Measurements from ENCODE around the gene LGALSL. TPM values are rescaled to one million over a fixed set of nuclear protein-coding genes. Genes with fewer than 3 reads are reported as not detected.

Gene LGALSL
- total RNA-seq, 1 experiment from 2014 or later, result 13.0 TPM

DNA sequence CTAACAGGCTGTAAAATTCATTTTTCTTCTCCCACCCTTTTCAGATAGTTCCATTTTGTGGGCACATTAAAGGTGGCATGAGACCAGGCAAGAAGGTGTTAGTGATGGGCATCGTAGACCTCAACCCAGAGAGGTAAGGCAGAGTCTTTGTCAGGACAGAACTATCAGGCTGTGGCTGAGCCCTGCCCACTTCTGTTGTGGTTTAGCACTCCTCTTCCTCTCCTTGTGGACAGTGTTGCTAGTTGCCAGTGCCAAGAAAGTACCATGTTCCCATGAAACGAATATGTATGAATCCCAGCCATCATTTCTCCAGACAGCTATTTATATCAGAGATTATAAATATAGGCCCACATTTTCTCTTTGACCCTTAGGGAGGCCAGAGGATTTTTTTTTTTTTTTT, 1.6 kb downstream of the LGALSL start:
- Histone ChIP-seq H3K4me1 (replicated peaks; ENCODE audit: insufficient read depth) (peaks cover 22% of the 10 kb centered on the region), H3K27ac (no peak overlapping the region), H3K4me2 (peak overlapping the region; percentile 86), H4K20me1 (ENCODE audit: insufficient read depth) (no peaks in the 10 kb centered on the region), H2AFZ (no peak overlapping the region), H3K9me3 (ENCODE audit: insufficient read depth, low read depth) (no peaks in the 10 kb centered on the region), H3K9me2 (ENCODE audit: insufficient read depth) (no peaks in the 10 kb centered on the region), H3F3A (ENCODE audit: insufficient read depth, low read depth) (peaks cover 15% of the 10 kb centered on the region), H3K79me2 (ENCODE audit: low read depth) (peaks cover 7% of the 10 kb centered on the region; the same call in 1 of the 2 replicates), H3K4me3 (peak overlapping the region; percentile 65), H3K36me3 (ENCODE audit: low read depth) (0 out of 2 replicates have a peak, but pooled peaks cover 21% of the 10 kb centered on the region), H3K27me3 (ENCODE audit: insufficient read depth, low read depth) (no peaks in the 10 kb centered on the region)
- BruUV-seq (replicated peaks), result TSS peak; percentile 51
- POLR2A ChIA-PET (ENCODE audit: unreplicated experiment), result interaction anchor here (0.6 kb wide), 1 partner anchor 373 kb away, joined by 5 read pairs; no protein-coding TSS in a partner anchor
- CTCF ChIA-PET, result no interaction called here
- no peak for TF ChIP-seq EZH2 (IDR thresholded peaks at IDR 0.05; ENCODE audit: low read depth)
- TF ChIP-seq, protein P1, sequence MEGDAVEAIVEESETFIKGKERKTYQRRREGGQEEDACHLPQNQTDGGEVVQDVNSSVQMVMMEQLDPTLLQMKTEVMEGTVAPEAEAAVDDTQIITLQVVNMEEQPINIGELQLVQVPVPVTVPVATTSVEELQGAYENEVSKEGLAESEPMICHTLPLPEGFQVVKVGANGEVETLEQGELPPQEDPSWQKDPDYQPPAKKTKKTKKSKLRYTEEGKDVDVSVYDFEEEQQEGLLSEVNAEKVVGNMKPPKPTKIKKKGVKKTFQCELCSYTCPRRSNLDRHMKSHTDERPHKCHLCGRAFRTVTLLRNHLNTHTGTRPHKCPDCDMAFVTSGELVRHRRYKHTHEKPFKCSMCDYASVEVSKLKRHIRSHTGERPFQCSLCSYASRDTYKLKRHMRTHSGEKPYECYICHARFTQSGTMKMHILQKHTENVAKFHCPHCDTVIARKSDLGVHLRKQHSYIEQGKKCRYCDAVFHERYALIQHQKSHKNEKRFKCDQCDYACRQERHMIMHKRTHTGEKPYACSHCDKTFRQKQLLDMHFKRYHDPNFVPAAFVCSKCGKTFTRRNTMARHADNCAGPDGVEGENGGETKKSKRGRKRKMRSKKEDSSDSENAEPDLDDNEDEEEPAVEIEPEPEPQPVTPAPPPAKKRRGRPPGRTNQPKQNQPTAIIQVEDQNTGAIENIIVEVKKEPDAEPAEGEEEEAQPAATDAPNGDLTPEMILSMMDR (conservative IDR thresholded peaks at IDR 0.05), result no peak
- intact Hi-C loops (cut with micrococcal nuclease; ENCODE audit: unreplicated experiment), result loop anchor here (10.0 kb wide), 1 partner anchor 121 kb away; no protein-coding TSS in a partner anchor
- no peak for DNase-seq

DNA sequence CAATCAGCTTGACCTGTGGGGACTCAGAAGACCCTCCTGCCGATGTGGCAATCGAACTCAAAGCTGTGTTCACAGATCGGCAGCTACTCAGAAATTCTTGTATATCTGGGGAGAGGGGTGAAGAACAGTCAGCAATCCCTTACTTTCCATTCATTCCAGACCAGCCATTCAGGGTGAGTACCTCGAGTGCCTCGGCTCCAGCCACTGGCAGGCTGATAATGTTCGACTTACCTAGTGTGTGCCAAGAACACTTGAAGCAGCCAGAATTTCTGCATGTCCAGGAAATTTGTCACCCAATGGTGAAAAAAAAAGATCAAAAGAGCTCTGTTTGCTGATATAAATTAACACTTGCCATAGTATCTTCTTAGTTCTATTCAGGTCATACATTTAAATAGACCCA, 2.3 kb downstream of the LGALSL start:
- H4K20me1 ChIP-seq (ENCODE audit: insufficient read depth), result no peaks in the 10 kb centered on the region
- CTCF ChIA-PET, result no interaction called here
- peaks cover 7% of the 10 kb centered on the region; the same call in 1 of the 2 replicates for H3K79me2 ChIP-seq (ENCODE audit: low read depth)
- H3K27me3 ChIP-seq (ENCODE audit: insufficient read depth, low read depth), result no peaks in the 10 kb centered on the region
- H3K4me3 ChIP-seq, result no peak overlapping the region
- H3K9me3 ChIP-seq (ENCODE audit: insufficient read depth, low read depth), result no peaks in the 10 kb centered on the region
- intact Hi-C loops (cut with micrococcal nuclease; ENCODE audit: unreplicated experiment), result loop anchor here (10.0 kb wide), 1 partner anchor 121 kb away; no protein-coding TSS in a partner anchor
- POLR2A ChIA-PET (ENCODE audit: unreplicated experiment), result interaction anchor here (0.6 to 0.7 kb wide), 2 partner anchors 16 to 56 kb away, joined by 3 read pairs; no protein-coding TSS in a partner anchor
- H3K9me2 ChIP-seq (ENCODE audit: insufficient read depth), result no peaks in the 10 kb centered on the region
- peaks cover 15% of the 10 kb centered on the region for H3F3A ChIP-seq (ENCODE audit: insufficient read depth, low read depth)
- no peak overlapping the region for H2AFZ ChIP-seq
- peaks cover 22% of the 10 kb centered on the region for H3K4me1 ChIP-seq (replicated peaks; ENCODE audit: insufficient read depth)
- DNase-seq, result no peak
- 0 out of 2 replicates have a peak, but pooled peaks cover 21% of the 10 kb centered on the region for H3K36me3 ChIP-seq (ENCODE audit: low read depth)
- TF ChIP-seq, protein P1 (conservative IDR thresholded peaks at IDR 0.05), result no peak
- TF ChIP-seq EZH2 (IDR thresholded peaks at IDR 0.05; ENCODE audit: low read depth), result no peak
- BruUV-seq (replicated peaks), result no TSS peak
- no peak overlapping the region for H3K27ac ChIP-seq
- H3K4me2 ChIP-seq, result no peak overlapping the region

DNA sequence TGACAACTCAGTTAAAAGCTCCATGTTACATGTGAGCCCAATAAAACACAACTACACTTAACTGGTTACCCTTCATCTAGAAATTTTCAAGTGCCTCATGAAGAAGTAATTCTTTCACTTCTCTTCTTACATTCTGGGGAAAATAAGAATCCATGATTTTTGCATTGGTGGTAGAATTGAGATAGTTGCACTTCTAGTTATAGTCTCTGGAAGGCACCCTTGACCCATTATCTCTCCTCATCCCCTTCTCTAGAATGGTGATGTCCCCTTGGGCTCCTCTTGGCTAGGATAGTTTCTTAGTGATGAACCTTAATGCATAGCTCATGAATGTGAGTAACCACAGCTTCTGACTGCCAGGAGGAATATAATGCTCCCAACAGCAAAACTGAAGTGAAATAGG, 3.6 kb downstream of the LGALSL start:
- peaks cover 18% of the 10 kb centered on the region for H3K4me1 ChIP-seq (replicated peaks; ENCODE audit: insufficient read depth)
- H3K9me2 ChIP-seq (ENCODE audit: insufficient read depth), result no peaks in the 10 kb centered on the region
- peaks cover 12% of the 10 kb centered on the region for H3F3A ChIP-seq (ENCODE audit: insufficient read depth, low read depth)
- no peak overlapping the region for H3K4me3 ChIP-seq
- no peak for DNase-seq
- POLR2A ChIA-PET (ENCODE audit: unreplicated experiment), result no interaction called here
- H2AFZ ChIP-seq, result no peak overlapping the region
- peaks cover 7% of the 10 kb centered on the region; the same call in 1 of the 2 replicates for H3K79me2 ChIP-seq (ENCODE audit: low read depth)
- H3K4me2 ChIP-seq, result no peak overlapping the region
- TF ChIP-seq, protein P1 (conservative IDR thresholded peaks at IDR 0.05), result no peak
- TF ChIP-seq EZH2 (IDR thresholded peaks at IDR 0.05; ENCODE audit: low read depth), result no peak
- H4K20me1 ChIP-seq (ENCODE audit: insufficient read depth), result no peaks in the 10 kb centered on the region
- no peaks in the 10 kb centered on the region for H3K27me3 ChIP-seq (ENCODE audit: insufficient read depth, low read depth)
- H3K36me3 ChIP-seq (ENCODE audit: low read depth), result 0 out of 2 replicates have a peak, but pooled peaks cover 21% of the 10 kb centered on the region
- no TSS peak for BruUV-seq (replicated peaks)
- H3K27ac ChIP-seq, result no peak overlapping the region
- CTCF ChIA-PET, result no interaction called here
- no peaks in the 10 kb centered on the region for H3K9me3 ChIP-seq (ENCODE audit: insufficient read depth, low read depth)
- intact Hi-C loops (cut with micrococcal nuclease; ENCODE audit: unreplicated experiment), result loop anchor here (10.0 kb wide), 1 partner anchor 123 kb away; no protein-coding TSS in a partner anchor
